D721Med (cell line): Measurements from ENCODE around the gene INSL3.

Source experiments
- DNase-seq: peaks from one replicate; pipeline ENCODE4 v3.0.0; 2011; ENCODE audit warnings: low spot score; ENCODE audit not compliant: insufficient read length
- FAIRE-seq: peaks from 2 replicates; lab custom pipeline; 2011; peaks lifted over from hg19 to GRCh38; lab: Jason Lieb, UNC
- TF ChIP-seq, protein P1 (sequence below): IDR thresholded peaks from 2 replicates; pipeline ENCODE4 v1.5.1; 2012; ENCODE audit warnings: mild to moderate bottlenecking, control low read depth; ENCODE audit not compliant: insufficient read depth; ENCODE audit errors: missing control alignments

The INSL3 gene

DNA sequence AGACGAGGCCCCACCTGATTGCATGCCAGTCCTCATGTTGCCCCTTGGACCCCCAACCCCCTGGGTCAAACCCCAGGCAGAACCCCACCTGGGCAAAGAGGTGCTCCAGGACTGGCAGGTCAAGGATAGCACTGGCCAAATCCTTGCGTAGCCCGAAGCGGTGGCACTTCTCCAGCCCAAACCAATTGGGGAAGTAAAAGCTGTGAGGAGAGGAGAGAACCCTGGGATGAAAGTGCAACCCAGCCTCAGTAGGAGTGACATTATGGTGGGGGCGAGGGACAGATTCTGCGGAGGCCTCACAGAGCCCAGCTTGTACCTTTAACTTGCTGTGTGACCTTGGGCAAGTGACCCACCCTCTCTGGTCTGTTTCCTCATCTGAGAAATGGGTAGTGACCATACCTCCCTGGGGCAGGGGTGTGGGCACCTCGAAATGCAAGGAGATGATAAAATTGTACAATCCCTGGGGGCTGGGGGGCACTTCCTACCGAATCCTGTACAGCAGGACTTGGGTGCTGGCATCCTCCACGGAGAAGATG, 22.0 kb upstream of the INSL3 start:
- no peak for FAIRE-seq
- no peak for DNase-seq
- TF ChIP-seq, protein P1, sequence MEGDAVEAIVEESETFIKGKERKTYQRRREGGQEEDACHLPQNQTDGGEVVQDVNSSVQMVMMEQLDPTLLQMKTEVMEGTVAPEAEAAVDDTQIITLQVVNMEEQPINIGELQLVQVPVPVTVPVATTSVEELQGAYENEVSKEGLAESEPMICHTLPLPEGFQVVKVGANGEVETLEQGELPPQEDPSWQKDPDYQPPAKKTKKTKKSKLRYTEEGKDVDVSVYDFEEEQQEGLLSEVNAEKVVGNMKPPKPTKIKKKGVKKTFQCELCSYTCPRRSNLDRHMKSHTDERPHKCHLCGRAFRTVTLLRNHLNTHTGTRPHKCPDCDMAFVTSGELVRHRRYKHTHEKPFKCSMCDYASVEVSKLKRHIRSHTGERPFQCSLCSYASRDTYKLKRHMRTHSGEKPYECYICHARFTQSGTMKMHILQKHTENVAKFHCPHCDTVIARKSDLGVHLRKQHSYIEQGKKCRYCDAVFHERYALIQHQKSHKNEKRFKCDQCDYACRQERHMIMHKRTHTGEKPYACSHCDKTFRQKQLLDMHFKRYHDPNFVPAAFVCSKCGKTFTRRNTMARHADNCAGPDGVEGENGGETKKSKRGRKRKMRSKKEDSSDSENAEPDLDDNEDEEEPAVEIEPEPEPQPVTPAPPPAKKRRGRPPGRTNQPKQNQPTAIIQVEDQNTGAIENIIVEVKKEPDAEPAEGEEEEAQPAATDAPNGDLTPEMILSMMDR, result no peak

DNA sequence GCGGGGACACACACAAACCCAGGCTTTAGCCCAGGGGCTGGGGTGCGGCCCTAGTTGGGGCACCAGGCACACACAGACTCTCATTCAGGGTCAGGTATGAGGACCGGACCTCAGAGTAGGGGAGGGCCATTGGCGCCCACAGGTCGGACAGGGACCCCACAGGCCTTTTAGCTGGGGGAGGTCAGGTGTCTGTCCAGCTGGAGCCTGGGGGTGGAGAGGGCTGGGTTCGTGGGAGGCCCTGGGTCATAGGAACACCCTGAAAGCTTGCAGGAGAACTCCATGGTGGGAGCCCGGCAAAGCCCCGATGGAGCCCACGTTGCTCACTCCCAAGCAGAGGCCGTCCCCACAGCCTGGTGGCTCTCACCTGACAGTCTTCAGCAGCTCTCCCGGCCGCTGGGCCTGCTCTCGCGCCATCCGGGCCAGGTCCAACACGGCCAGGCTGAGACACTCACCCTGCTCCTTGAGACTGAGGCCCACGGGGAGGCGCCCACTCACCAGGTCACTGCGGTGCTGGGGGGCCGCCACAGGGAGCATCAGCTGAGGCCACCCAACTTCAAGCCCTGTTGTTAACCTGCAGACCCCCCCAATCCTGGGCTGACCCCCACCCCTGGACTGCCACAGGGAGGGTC, 21.5 kb upstream of the INSL3 start:
- FAIRE-seq (no peak), DNase-seq (no peak)
- TF ChIP-seq, protein P1, result no peak

DNA sequence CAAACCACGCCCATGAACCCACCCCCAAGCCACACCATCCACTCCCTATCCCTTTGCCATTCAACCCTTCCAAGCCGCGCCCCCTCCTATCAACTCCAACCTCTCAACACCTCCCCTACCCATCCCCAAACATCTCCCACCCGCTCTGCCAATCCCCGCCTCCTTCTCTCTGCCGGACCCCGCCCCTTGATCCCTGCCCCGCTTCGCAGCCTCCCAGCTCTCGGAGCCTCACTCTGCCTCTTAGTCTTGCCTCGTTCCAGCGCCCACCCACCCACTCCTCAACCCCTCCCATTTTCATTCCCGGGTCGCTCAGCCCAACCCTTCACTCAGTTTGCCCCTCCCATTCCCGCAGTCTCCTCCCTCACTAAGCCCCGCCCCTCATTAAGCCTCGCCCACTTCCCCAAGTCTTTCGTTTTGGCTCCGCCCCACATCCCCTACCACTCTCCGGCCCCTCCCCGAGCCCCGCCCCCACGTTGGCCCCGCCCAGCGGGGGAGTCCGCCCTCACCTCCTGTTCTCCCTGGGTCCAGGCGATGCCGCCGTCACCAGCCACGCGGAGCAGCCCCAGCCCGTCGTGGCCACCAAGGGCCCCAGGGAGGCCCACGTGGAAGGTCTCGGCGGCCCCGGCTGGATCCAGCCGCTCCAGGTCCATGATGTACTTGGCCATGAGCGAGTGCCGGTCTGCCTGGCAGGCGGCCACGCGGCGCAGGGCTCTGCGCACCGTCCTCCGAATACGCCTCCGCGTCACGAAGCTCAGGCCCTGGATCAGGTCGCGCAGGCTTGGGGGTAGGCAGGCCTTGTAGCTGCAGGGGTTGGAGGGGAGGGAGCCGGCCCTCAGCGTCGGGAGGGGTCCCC, 20.7 kb upstream of the INSL3 start:
- DNase-seq, result peak; percentile 100
- no peak for FAIRE-seq
- TF ChIP-seq, protein P1, result no peak

DNA sequence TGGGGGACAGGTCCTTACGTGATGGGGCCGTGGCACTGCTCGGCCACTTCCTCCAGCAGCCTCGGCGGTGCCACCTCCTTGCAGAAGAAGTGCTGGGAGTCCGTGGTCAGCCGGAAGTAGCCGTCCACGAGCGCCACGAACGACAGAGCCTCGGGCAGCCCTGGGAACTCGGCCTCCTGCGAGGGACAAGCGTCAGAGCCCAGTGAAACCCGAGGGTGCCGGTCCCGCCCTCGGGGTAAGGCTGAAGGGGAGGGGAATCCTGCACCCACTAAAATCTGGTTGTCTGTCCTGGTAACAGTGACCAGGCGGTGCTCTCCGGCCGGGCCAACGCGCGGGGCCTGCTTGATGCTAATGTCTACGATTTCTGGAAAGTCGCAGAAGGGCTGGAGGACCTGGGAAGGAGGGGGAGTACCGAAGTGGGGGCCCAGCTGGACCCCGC, 20.1 kb upstream of the INSL3 start:
- FAIRE-seq (no peak), DNase-seq (no peak)
- TF ChIP-seq, protein P1, result no peak

DNA sequence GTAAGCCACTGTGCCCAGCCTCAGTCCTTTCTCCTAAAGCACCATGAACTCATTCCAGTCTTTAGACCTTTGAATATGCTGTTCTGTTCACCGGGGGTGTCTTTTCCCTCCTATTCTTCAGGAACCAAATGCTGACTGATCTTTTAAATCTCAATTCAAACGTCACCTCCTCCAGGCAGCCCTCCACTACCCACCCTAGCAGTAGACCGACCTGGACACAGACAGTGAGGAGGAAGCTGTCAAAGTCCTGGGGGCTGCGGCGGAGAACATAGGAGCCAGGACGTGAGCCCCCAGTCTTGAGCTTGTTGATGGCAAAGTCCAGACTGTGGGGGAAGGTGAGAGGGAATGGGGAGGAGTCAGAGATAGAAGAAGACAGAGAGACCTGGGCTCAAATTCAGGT, 18.7 kb upstream of the INSL3 start:
- FAIRE-seq (no peak), DNase-seq (no peak)
- TF ChIP-seq, protein P1, result no peak

DNA sequence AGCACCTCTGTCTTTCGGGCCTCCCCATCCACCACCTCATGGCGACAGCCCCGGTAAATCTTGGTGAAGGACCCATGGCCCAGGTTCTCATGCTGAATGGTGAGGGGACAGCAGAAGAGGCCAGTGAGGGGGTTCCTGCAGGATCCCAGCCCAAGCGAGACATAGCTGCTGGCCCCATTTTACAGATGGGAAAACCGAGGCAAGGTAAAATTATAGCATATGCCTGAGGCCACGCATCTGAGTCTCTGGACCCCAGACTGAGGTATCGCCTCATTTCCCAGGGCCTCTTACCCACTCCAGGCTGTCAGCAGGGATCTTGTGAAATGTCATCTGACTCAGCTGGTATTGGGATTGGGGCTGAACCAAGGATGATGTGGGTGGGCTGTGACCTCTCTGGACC, 16.7 kb upstream of the INSL3 start:
- TF ChIP-seq, protein P1, result no peak
- FAIRE-seq (no peak), DNase-seq (no peak)
